Measurements from ENCODE around the gene INTS2.
A peak's percentile ranks its signal among the peaks of the same experiment; 100 is the strongest.
"Not testable (repeated sequence)": the region's sequence is repeated elsewhere in the genome, so short reads cannot be mapped to it uniquely, and the experiment has no call there.

Gene INTS2

DNA sequence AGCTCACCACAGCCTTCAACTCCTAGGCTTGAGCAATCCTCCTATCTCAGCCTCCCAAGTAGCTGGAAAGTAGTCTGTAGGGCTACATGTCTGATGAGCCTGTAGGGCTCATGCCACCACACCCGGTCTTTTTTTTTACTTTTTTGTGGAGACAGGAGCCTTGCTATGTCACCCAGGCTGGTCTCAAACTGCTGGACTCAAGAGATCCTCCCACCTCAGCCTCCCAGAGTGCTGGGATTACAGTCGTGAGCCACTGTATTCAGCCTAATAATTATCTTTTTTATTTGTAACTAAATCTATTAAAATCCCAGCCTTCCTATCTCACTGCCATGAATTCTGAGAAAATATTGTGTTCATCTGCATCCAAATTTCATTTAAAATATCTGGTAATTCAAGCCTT is 79.5 kb downstream of the INTS2 start:
- no peak for DNase-seq

DNA sequence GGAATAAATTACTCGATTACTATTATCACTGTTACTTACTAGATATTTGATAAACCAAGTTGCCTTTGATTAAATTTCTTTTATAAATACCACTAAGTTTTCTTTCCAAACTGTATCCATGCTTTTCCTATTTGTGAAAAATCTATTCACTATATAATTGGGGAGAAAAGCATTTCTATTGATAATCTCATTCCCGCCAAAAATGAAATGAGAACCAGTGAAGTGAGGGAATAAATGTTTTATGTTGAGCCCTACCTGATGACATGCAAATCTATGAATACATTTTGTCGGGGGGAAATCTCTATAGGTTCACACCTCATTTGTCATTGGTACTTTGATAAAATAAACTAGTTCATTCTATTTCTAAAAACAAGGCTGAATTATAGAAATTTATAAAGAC is 80.1 kb downstream of the INTS2 start:
- DNase-seq = no peak

DNA sequence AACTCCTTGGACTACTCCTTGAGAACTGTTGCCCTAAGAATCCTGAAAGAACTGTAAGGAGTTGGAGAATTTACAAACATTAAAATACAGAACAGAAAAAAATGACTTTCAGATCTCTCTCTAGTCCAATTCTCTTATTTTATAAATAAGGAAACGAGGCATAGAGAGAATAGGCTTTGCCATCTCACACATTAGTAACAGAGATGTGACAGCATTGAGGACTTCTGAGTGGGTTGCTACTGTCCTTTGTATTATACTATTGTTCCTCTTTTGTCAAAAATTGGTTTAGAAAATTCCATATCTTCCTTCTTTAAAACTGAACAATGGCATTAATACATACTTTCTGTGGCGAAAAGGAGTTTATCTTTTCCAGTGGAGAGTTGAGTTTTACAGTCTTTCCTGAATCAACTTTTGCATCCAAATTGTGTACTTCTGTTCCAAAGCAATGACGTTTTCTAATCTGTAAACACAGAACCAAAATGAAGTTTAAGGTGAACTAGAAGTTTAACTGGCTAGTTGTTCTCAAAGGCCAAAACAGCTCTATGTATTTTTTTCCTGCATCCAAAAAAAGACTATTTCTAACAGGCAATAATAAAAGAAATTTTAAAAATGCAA is 80.9 kb downstream of the INTS2 start:
- DNase-seq = no peak

DNA sequence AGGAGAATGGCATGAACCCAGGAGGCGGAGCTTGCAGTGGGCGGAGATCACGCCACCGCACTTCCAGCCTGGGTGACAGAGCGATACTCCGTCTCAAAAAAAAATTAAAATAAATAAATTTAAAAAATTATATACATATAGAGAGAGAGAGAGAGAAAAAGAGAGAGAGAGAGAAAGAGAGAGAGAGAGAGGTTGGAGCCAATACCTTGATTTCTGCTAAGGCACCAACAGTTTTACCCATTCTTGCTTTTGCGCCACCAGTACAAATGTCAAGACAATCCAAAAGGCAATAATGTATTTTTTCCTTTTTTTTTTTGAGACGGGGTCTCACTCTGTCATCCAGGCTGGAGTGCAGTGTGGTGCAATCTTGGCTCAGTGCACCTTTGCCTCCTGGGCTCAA is 81.7 kb downstream of the INTS2 start:
- DNase-seq = no peak

DNA sequence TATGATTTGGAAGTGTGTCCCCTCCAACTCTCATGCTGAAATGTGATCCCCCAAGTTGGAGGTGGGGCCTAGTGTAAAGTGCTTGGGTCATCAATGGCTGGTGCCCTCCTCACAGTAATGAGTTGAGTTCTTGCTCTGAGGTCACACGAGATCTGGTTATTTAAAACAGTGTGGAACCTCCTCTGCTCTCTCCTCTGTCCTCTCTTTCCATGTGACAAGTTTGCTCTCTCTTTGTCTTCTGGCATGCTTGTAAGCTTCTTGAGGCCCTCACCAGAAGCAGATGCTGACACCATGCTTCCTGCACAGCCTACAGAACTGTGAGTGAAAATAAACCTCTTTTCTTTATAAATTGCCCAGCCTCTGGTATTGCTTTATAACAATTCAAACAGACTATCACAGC is 84.3 kb downstream of the INTS2 start:
- no peak for DNase-seq

DNA sequence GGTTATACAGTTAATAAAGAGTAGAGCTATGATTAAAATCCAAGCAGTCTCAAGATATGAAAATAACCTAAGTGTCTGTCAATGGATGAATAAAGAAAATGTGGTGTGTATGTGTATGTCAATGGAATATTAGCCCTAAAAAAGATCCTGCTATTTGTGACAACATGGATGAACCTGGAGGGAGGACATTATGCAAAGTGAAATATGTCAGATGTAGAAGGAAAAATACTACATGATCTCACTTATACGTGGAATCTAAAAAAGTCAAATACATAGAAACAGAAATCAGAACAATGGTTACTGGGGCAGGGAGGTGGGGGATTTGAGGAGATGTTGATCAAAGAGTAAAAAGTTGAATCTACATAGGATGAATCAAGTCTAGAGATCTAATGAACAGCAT is 84.9 kb downstream of the INTS2 start:
- no peak for DNase-seq

DNA sequence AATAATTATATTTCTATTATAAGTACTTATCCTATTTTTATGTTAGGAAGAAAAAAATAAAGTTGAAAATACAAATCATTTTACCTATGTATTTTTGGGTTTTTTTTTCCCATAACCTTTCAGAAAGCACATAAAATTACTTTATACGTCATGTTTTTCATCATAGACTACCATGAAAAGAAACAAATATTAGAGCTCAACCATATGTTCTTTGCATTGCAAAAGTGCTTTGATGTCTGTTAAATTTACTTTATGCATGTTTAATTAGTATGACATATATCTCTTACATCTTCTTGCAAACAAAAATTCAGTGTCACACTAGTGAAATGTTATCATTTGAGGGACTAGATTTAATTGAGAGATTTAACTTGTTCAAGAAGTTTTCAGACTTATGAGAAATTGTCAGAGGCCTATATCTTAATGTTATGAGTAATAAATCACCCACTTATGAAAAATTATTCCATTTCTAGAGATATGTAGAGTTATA is 88.4 kb downstream of the INTS2 start:
- DNase-seq = no peak

DNA sequence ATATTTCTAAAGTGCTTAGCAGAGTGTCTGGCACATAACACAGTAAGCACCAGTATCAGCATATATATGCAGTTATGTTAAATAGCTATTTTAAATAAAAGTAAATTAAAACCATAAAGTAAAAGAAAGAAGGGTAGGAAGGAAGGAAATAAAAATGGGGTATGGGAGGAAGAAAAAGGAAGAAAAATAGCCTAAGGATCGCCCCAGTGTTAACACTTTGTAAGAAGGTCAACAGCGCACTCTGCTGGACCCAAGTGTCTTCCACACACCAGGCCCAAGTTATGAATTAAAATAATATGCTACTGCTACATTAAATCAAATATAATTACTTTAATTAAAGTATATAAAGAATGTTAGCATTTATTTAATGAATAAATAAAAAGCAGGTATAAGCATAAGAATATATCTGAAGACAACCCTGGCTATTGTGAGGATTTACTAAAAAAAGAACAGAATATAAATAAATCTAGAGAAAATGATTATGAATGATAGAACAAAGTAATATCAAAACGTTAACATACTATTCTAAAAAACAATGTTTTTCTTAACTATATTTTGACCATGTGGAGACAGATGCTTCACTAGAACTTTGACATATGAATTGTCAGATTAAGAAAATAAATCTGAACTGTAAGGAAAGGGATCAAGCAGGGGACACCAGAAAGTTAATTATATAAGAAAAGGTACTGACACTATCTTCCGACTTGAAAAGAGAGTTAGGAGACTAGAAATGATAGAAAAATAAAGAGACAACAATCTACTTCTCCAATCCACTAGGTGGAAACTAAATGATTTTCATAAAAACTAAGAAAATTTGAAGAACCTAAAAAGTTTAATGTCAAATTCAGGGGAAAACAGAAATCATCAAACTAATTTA is 90.4 kb downstream of the INTS2 start:
- peak; percentile 57 for DNase-seq

DNA sequence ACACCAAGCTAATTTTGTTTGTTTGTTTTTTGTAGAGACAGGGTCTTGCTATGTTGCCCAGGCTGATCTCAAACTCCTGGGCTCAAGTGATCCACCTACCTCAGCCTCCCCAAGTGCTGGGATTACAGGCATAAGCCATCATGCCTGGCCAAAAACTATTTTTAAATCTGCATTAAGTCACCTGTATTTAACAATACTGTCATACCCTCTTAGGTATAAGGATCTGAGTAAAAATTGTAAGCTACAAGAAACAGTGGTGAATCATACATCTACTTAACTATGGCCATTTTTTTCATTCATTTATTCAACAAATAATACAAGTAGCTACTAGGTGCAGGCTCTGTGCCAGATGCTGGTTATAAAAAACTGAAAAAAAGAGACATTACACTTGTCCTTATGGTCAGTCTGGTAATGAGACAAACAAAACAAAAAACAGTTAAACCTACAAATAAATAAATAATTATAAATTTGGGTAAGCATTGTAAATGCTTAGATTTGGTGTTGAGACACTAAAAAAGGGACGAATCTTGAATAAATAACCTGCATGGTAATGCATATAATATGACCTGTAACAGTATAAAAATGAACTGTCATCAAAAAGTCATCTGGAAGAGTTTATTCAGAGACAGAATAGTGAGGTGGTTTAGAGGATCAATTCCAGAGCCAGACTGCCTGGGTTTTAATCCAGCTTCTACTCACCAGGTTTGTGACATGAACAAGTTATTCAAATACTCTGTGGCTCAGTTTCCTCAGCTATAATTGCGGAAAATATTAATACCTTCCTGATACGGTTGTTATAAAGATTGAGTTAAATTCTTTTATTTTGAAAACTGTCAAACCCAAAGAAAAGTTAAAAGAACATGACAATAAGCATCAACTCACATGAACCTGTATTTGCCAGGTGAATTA is 91.3 kb downstream of the INTS2 start:
- DNase-seq = no peak

DNA sequence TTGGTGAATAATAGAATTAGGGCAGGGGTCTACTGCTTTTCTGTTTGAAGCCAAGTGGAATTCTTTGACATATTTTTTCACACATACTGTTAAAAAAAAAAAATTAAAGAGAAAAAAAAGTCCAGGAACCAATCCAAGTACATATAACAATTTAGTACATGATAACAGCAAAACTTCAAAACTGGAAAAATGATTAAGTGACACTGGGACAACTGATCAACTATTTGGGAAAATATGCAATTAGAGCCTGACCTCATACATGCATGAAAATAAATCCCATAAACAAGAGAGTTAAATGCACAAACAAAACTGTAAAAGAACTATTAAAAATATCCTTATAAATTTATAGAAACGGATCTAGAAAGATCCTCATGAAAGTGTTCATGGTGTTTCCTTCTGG is 92.2 kb downstream of the INTS2 start:
- no peak for DNase-seq

DNA sequence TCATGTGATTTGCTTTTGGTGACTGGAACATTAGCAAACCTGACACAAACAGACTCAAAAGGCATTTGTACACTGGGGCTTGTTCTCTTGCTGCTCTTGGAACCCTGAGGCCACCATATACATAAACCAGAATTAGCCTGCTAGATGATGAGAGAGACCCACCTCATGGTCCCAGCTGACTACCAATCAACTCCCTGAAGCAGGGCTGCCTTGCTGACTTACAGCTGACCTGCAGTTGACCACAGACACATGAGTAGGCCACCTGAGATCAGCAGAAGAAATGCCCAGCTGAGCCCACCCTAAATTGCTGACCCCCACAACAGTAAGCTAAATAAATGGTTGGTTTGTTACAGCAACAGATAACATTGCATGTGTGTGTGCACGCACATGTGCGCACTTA is 93.2 kb downstream of the INTS2 start:
- no peak for DNase-seq

DNA sequence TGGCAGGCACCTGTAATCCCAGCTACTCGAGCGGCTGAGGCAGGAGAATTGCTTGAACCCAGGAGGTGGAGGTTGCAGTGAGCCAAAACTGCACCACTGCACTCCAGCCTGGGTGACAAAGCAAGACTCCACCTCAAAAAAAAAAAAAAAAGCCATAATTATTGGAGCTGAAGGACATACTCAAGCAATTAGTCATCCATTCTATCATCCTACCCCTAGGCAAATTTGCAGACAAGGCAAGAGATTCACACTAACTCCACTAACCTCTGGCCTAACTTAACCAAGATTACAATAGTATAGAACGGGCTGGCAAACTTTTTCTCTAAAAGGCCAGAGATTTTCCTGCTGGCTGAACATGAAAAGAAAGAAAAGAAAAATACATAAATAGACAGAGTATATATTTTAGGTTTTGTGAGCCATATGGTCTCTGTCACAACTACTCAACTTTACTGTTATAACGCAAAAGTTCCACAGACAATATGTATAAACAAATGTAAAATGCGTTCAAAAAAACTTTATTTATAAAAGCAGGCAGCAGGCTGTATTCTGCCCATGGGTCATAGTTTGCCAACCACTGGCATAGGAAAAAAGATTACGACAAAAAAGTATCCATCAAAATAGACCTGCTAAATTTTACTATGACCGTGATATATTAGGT is 94.1 kb downstream of the INTS2 start:
- DNase-seq = no peak

DNA sequence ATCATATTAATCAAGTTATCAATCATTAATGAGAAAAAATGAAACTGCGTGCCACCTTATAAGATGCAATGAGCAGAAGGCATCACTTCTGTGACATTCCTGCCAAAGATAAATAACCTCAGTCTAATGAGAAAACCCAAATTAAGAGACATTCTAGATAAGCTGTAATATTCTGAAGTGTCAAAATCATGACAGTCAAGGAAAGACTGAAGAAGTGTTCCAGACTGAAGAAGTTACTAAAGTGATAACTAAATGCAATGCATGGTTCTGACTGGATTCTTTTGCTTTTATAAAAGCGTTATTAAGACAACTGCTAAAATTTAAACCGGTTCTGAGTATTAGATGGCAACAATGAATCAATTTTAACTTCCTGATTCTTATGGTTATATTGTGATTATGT is 95.3 kb downstream of the INTS2 start:
- no peak for DNase-seq

DNA sequence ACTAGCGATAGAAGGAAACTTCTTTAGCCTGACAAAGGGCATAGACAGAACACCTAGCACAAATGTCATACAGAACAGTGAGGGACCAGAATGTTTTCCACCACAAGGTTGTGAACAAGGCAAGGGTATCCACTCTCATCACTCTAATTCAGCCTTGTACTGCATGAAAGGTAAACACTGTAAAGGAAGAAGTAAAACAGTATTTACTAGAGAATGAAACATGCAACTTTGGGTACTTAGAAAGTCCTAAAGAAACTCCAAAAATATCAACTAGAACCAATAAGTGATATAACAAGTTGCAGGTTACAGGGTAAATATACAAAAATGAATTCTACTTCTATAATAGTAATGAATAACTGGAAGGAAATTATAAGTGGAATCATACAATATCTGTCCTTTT is 96.7 kb downstream of the INTS2 start:
- no peak for DNase-seq

DNA sequence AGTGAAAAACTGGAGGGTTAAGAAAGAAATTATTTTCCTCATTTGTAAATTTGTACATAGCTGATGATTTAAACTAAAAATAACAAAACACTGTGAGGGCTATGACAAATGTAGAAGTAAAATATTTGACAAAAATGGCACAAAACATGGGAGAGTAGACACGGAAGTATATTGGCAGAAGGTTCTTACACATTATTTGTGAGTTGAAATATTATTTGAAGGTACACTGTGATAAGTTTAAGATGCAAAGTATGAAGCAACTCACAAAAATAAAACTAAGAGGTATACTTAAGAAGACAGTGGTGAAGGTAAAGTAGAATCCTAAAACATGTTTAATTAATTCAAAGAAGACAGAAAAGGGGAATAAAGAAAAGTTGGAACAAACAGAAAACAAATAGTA is 99.1 kb downstream of the INTS2 start:
- DNase-seq = no peak

DNA sequence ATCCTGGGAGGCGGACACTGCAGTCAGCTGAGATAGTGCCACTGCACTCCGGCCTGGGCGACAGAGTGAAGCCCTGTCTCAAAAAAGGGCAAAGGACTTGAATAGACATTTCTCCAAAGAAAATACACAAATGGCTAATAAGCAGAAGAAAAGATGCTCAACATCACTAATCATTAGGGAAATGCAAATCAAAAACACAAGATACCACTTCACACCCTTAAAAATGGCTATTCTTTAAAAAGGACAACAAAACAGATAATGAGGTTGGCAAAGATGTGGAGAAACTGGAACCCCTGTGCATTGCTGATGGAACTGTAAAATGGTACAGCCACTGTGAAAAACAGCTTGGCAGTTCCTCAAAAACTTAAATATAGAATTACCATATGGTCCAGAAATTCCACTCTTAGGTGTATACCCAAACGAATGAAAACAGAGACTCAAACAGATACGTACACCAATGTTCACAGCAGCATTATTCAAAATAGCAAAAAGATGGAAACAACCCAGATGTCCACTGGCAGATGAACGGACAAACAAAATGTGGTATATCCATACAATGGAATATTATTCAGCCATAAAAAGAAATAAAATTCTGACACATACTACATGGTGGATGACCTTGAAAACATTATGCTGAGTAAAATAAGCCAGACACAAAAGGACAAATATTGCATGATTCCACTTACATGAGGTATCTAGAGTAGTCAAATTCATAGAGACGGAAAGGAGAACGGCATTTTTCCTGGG is 100.0 kb downstream of the INTS2 start:
- no peak for DNase-seq

DNA sequence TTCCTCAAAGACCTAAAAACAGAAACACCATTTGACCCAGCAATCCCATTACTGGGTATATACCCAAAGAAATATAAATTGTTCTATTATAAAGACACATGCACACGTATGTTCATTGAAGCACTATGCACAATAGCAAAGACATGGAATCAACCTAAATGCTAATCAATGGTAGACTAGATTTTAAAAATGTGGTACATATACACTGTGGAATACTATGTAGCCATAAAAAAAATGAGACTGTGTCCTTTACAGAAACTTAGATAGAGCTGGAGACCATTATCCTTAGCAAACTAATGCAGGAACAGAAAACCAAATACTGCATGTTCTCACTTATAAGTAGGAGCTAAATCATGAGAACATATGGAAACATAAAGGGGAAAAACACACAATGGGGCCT is 100.9 kb downstream of the INTS2 start:
- DNase-seq = not testable (repeated sequence)

DNA sequence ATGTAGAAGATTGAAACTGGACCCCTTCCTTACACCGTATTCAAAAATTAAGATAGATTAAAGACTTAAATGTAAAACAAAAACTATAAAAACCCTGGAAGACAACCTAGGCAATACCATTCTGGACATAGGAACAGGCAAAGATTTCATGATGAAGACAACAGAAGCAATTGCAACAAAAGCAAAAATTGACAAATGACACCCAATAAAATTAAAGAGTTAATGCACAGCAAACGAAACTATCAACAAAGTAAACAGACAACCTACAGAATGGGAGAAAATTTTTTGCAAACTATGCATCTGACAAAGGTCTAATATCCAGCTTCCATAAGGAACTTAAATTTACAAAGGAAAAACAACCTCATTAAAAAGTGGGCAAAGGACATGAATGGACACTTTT is 101.6 kb downstream of the INTS2 start:
- not testable (repeated sequence) for DNase-seq

DNA sequence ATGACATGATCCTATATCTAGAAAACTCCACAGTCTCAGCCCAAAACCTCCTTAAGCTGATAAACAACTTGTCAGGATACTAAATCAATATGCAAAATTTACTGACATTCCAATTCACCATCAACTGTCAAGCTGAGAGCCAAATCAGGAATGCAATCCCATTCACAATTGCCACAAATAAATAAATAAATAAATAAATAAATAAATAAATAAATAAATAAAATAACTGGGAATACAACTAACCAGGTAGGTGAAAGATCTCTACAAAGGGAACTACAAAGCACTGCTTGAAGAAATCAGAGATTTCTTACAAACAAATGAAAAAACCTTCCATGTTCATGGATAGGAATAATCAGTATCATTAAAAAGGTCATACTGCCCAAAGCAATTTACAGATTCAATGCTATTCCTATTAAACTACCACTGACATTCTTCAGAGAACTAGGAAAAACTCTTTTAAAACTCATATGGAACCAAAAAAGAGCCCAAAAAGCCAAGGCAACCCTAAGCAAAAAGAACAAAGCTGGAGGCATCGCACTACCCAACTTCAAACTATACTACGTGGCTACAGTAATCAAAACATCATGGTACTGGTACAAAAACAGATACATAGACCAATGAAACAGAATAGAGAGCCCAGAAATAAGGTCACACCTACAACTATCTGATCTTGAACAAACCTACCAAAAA is 102.2 kb downstream of the INTS2 start:
- DNase-seq = no peak

DNA sequence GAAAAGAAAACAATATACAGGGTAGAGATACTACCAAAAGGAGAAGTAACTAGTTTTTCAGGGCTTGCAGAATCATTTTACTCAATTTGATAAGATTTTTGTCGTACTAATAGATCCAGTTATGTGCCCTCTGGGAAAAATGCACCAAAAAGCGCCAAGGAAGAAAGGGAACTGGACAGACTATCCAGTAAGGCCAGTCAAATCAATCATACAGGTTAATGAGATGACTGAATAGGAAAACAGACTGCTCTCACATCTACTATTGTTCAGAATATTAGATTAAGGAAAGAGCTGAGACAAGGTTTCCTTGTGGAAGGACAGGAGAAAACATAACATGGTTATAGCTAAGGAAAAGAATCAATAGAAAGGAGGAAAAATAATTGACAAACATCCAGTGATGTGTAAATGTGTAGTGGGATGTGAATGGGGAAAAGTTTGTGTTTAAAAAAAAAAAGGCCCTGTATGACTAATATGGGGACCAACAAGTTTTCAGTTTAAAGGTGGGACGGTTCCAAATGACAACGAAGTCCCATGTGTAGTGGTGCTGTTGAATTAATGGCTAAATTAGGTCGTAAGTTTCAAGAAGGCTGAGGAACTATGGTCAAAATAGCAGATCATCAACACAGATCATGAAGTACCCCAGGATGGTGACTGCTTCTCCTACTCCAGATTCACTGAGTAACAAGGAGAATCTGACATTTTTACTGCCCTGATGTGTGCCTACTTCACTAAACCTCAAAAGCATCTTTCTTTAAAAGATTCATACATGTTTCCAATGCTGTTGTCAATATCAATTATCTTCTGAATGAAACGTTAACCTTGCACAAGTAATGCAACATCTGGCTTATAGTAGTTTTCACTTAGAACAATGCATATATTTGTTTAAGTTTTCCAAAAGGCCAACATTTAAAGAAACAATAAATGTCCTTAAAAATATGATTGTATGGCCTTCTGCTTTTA is 105.2 kb downstream of the INTS2 start:
- DNase-seq = no peak

Measured in CD4-positive, alpha-beta T cell treated with Interleukin-6 for 4 hours (primary cell).